HEK293T (cell line): ENCODE measurements around the gene PTGES.

Experiments used
- ARNT ChIP-seq: fragments of 450-650 bp; IDR thresholded peaks from 2 replicates; pipeline ENCODE4 v1.6.1; 2017; ENCODE audit warnings: mild to moderate bottlenecking
- BHLHE40 ChIP-seq: fragments of 450-650 bp; IDR thresholded peaks from 2 replicates; pipeline ENCODE4 v1.6.1; 2016; ENCODE audit warnings: mild to moderate bottlenecking, moderate library complexity, borderline replicate concordance
- CTBP1 ChIP-seq: fragments of 450-650 bp; IDR thresholded peaks from 2 replicates; pipeline ENCODE4 v1.6.1; 2016; ENCODE audit warnings: borderline replicate concordance
- ELF4 ChIP-seq: fragments of 450-650 bp; IDR thresholded peaks from 2 replicates; pipeline ENCODE4 v1.6.1; 2017; ENCODE audit warnings: antibody characterized with exemption
- FOXA1 ChIP-seq: fragments of 450-650 bp; IDR thresholded peaks from 2 replicates; pipeline ENCODE4 v1.6.1; 2016; ENCODE audit warnings: mild to moderate bottlenecking
- FOXK2 ChIP-seq: fragments of 450-650 bp; IDR thresholded peaks from 2 replicates; pipeline ENCODE4 v1.6.1; 2016; ENCODE audit warnings: mild to moderate bottlenecking
- FOXM1 ChIP-seq: fragments of 450-650 bp; IDR thresholded peaks from 2 replicates; pipeline ENCODE4 v1.6.1; 2017; ENCODE audit warnings: mild to moderate bottlenecking, borderline replicate concordance
- HDGF ChIP-seq: fragments of 450-650 bp; IDR thresholded peaks from 2 replicates; pipeline ENCODE4 v1.6.1; 2017; ENCODE audit warnings: antibody characterized with exemption, borderline replicate concordance
- SP1 ChIP-seq: fragments of 450-650 bp; IDR thresholded peaks from 2 replicates; pipeline ENCODE4 v1.6.1; 2017
- SUZ12 ChIP-seq: fragments of 450-650 bp; IDR thresholded peaks from 2 replicates; pipeline ENCODE4 v1.6.1; 2016; ENCODE audit warnings: mild to moderate bottlenecking
- TARDBP ChIP-seq: fragments of 450-650 bp; IDR thresholded peaks from 2 replicates; pipeline ENCODE4 v1.6.1; 2016
- ZNF384 ChIP-seq: fragments of 450-650 bp; IDR thresholded peaks from 2 replicates; pipeline ENCODE4 v1.6.1; 2016

DNA sequence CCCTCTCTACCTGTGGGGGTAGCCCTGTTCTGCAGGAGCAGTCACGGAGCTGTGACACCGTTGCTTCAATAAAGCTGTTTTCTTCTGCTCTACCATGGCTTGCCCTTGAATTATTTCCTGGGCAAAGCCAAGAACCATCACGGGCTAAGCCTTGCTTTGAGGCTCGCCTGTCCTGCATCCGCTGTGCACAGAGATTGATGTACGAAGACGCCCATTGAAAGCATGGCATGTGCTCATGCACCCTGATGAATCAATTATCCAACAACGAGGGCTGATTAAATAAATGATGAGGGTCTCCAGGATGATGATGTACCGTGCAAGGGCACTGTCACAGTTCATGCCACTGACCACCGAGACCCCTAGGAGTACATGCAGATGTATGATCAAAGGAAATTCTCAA, 20.7 kb downstream of the PTGES start:
- no peak for TF ChIP-seq BHLHE40
- no peak for TF ChIP-seq HDGF
- TF ChIP-seq ZNF384 = no peak
- no peak for TF ChIP-seq FOXM1
- TF ChIP-seq FOXK2 = no peak
- no peak for TF ChIP-seq SP1
- TF ChIP-seq ELF4 = no peak
- TF ChIP-seq SUZ12 = no peak
- TF ChIP-seq TARDBP = no peak
- TF ChIP-seq CTBP1 = no peak
- no peak for TF ChIP-seq FOXA1
- TF ChIP-seq ARNT = no peak
